Activated T-helper 9 cell treated with anti-CD3 and anti-CD28 coated beads, Interleukin-2, amount 50 U/mL, for 16 hours (primary cell): ENCODE results near the gene TNFRSF6B.
A peak's percentile ranks its signal among the peaks of the same experiment; 100 is the strongest.

ENCODE experiments used
- DNase-seq: peaks from one replicate; pipeline ENCODE4 v3.0.0-alpha.2; 2020; ENCODE audit warnings: low read depth

The TNFRSF6B gene

DNA sequence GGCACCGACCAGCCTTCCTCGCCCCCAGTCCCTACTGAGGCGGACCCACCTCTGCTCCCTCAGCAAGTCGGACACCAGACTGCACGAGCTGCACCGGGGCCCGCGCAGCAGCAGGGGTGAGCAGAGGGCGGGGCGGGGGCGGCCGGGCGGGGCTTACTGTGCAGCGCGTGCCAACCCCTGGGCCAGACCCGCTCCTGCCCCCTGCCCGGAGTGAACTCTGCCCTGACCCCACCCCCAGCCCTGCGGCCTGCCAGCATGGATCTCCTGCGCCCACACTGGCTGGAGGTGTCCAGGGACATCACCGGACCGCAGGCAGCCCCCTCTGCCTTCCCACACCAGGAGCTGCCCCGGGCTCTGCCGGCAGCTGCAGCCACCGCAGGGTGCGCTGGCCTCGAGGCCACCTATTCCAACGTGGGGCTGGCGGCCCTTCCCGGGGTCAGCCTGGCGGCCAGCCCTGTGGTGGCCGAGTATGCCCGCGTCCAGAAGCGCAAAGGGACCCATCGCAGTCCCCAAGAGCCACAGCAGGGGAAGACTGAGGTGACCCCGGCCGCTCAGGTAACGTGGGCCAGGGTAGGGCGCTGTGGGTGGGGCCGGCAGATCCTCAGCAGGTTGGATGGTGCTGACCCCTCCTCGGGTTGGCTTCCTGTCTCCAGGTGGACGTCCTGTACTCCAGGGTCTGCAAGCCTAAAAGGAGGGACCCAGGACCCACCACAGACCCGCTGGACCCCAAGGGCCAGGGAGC, 41.7 kb downstream of the TNFRSF6B start:
- no peak for DNase-seq

GRCh38 chr20:63738687-63739129, 42.3 kb downstream of the TNFRSF6B start:
- no peak for DNase-seq

GRCh38 chr20:63739130-63740069, 42.9 kb downstream of the TNFRSF6B start, which contains the start of gene SLC2A4RG:
TSS of gene SLC2A4RG (plus strand) at chr20:63739776. CDS start at chr20:63739913, 137 bp downstream.
- peak; percentile 51 for DNase-seq

DNA sequence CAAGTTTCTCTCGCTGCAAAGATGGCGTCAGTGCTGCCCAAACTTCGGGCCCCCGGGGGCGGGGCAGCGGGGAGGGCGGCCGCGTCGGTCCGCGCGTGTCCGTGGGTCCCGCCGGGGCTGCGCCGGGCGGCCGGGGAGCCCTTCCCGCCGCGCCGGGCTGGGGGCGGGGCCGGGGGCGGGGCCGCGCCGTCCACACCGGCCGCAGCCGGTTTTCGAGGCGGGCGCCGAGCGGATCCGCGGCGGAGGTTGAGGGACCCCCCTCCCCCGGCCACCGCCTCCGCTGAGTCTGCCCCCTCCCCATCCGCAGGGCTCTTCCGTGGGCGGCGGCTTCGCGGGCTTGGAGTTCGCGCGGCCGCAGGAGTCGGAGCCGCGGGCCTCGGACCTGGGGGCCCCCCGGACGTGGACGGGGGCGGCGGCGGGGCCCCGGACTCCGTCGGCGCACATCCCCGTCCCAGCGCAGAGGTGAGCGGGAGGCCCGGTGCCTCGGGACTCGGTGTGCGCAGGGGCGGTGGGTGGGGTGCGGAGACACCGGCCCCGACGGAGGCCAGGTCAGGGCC, 43.7 kb downstream of the TNFRSF6B start:
- peak; percentile 33 for DNase-seq

- DNase-seq: no peak
Observed at GRCh38 chr20:63740627-63741353, 44.3 kb downstream of the TNFRSF6B start.

- no peak for DNase-seq
Observed at GRCh38 chr20:63741354-63741675, 44.9 kb downstream of the TNFRSF6B start.

DNA sequence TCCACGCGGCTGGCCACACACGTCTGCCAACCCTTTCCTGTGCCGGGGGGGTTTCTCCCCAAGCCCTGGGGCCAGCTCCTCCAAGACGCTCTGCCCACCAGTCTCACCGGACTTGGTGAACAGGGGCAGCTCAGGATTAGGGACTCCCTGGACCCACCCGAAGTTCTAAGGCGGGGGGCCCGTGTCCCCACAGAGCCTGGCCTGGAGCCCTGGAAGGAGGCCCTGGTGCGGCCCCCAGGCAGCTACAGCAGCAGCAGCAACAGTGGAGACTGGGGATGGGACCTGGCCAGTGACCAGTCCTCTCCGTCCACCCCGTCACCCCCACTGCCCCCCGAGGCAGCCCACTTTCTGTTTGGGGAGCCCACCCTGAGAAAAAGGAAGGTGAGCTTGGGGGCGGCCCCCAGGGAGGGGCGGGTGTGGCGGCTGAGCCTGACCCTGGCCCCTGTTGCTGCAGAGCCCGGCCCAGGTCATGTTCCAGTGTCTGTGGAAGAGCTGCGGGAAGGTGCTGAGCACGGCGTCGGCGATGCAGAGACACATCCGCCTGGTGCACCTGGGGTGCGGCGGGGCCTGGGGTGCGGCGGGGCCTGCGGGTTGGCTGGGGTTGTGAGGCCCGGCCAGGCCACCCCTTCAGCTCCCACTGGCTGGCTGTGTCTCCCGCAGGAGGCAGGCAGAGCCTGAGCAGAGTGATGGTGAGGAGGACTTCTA, 45.4 kb downstream of the TNFRSF6B start:
- DNase-seq: no peak

DNA sequence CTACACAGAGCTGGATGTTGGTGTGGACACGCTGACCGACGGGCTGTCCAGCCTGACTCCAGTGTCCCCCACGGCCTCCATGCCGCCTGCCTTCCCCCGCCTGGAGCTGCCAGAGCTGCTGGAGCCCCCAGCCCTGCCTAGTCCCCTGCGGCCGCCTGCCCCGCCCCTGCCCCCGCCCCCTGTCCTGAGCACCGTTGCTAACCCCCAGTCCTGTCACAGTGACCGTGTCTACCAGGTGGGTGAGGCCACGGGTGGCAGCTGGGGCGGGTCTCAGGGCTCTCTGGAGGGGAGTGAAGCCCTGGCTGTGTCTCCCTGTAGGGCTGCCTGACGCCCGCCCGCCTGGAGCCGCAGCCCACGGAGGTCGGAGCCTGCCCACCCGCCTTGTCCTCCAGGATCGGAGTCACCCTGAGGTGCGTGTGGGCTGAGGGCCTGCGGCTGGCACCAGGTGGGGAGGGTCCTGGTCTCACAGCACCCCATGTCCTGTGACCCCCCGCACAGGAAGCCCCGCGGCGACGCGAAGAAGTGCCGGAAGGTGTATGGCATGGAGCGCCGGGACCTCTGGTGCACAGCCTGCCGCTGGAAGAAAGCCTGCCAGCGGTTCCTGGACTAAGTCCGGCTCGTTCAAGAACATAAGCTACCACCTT, 46.1 kb downstream of the TNFRSF6B start:
- no peak for DNase-seq

DNA sequence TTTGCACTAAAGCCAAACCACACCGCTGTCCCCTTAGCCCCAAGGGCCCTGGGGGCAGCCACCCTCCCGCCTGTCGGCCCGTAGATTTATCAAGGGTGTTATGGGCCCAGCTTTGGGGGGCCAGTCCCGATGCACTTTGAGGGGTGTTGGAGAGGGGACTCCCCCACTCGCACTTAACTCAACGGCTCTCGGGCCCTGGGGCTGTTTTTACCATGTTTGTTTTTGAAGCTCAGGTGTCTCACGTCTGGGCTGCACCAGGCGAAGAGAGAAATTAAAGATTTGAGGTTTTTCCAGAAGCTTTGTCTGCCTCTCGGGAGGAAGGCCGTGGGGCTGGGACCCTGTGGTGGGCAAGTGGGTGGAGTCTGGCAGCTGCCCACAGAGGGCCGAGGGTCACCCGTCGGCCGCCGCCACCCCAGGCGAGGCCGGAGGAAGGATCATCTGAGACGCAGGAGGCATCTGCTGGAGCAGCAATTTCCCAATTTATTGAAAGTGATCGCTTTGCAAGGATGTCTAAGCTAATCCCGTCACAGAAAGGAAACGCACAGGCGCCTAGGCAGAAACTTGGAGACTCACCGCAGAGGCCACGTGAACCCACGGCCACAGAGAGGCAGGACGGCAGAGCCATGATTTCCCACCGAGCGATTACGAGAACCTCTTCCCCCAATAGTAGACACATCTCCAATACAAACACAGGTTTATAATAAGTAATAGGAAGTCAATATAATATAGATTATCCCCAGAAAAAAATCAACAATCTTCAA, 46.9 kb downstream of the TNFRSF6B start:
- no peak for DNase-seq

GRCh38 chr20:63744158-63744557, 47.7 kb downstream of the TNFRSF6B start:
- no peak for DNase-seq

DNA sequence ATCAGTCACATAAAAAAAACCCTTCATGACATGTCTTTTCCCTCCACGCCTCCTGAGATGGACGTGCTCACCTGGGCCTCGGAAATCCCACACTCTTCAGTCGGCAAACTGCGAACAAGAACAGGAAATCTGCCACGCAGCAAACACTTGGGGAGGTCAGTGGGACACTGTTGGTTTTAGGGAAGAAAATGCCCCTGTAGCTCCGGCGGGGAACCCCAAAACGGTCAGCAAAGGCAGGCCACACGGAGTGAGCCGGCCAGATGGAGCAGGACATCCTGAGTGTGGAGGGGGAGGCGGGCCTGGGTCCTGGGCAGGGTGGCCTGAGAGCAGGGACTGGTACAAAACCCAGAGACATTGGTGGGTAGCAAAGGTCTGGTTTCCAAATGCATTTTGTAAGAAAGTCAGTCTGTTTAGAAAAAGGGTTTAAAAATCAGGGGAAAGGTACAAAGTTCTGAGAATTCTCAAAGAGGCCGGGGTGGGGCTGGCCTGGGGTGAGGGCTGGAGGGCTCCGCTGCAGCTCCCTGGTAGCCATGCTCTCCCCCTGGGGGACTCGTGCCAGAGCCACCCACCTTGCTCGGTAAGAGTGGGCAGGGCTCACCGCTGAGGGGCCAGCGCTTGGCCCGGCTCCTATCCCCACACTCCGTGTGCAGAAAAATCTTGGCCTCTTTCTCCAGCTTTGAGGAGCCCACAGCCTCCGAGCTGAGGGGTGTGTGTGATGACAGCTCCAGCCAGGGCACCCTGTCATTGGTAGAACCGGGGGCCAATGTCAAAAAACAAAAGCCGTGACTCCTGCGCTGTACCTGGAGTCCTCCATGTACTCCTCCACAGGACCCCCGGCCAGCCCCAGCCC, 48.3 kb downstream of the TNFRSF6B start:
- no peak for DNase-seq

GRCh38 chr20:63745424-63745805, 49.0 kb downstream of the TNFRSF6B start:
- no peak for DNase-seq

GRCh38 chr20:63745961-63746731, 49.7 kb downstream of the TNFRSF6B start:
- no peak for DNase-seq

- no peak for DNase-seq
Observed at GRCh38 chr20:63746751-63747315, 50.4 kb downstream of the TNFRSF6B start.

DNA sequence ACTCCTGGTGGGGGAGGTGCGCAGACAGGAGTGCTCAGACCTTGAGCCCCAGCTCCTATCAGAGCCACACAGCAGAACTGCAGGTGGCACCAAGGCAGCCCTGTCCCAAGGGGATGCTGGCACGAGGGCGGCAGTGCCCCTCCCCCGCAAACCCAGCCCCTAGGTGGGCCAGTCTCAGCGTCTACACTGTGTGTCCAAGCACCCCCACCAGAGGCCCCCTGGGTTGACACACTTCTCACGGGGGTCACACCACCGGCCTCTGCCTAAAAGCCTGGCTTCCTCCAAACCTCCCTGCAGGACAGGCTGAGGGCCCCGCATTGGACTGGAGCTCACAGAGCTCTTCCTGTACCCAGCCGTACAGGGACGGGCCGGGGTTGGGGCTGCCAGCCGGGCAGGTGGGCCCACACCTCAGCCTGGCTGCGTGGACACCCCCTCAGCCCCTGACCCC, 51.2 kb downstream of the TNFRSF6B start:
- DNase-seq: no peak
